HG03108 (cell line): ENCODE measurements around the gene GMCL2.
A peak's percentile ranks its signal among the peaks of the same experiment; 100 is the strongest.
"Not testable (repeated sequence)": the region's sequence is repeated elsewhere in the genome, so short reads cannot be mapped to it uniquely, and the experiment has no call there.

Source experiments
- ATAC-seq: cut with Tn5 transposase; IDR thresholded peaks from one replicate; pipeline ENCODE4 v1.9.1; 2021; ENCODE audit warnings: moderate library complexity; ENCODE audit not compliant: unreplicated experiment

The GMCL2 gene, protein sequence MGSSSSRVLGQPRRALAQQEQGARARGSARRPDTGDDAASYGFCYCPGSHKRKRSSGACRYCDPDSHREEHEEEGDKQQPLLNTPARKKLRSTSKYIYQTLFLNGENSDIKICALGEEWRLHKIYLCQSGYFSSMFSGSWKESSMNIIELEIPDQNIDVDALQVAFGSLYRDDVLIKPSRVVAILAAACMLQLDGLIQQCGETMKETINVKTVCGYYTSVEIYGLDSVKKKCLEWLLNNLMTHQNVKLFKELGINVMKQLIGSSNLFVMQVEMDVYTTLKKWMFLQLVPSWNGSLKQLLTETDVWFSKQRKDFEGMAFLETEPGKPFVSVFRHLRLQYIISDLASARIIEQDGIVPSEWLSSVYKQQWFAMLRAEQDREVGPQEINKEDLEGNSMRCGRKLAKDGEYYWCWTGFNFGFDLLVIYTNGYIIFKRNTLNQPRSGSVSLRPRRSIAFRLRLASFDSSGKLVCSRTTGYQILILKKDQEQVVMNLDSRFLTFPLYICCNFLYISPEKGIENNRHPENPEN

DNA sequence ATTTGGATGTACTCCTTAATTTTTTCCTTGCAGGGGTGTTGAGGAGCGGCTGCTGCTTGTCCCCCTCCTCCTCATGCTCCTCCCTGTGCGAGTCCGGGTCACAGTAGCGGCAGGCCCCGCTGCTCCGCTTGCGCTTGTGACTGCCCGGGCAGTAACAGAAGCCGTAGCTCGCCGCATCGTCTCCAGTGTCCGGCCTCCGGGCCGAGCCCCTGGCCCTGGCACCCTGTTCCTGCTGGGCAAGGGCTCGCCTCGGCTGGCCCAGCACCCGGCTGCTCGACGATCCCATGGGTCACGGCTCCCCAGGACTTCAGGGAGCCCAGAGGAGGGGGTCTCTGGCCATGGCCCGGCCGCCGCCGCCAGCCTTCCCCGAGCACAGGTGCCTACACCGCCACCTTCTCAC, at the start of gene GMCL2:
GMCL2 (minus strand) TSS at position 358 of the 400 bp plus-strand sequence; CDS start at position 286, 72 bp downstream.
- no peak for ATAC-seq

DNA sequence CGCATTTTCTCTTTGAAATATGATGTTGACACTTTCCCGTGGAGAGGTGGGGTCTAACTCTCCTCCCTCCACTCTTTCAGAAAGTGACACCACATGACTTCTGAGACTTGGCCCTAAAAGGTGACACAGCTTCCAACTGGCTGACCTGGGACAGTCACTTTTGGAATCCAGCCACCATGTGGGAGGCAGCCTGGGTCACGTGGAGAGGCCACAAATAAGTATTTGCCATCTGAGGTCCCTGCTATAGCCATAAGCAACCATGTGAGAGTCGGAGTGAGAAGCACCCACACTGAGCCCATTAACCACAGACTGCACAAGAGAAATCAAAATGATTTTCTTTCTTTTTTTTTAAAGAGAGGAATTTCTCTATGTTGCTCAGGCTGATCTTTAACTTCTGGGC, 49.5 kb upstream of the GMCL2 start:
- no peak for ATAC-seq

DNA sequence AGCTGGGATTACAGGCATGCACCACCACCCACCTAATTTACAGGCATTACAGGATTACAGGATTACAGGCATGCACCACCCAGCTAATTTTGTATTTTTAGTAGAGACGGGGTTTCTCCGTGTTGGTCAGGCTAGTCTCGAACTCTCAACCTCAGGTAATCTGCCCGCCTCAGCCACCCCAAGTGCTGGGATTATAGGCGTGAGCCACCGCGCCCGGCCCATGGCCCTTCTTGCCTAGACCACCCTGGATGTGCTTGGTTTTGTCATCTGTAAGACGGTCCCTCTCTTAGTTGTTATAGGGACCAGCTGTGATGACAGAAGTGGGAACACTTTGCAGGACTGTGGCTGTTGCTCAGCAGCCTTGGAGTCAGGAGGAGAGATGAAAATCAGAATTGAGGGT, 49.0 kb upstream of the GMCL2 start:
- ATAC-seq = no peak

DNA sequence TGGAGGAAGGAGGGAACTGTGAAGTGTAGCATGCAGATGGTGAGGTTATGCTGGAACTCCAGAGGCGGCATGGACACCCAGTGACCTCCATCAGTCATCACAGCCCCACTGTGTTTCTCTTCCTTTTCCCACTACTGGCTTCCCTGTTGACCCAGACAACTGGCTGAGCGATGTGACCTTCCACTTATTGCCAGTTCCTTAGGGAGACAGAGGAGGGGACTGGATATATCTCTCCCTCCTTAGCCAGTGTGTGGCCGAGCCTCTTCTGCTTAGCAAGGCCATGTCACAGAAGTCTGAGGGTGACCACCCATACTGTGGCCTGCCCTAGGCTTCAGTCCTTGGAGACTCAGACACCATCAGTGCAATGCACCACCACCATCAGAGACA, 48.4 kb upstream of the GMCL2 start:
- no peak for ATAC-seq

DNA sequence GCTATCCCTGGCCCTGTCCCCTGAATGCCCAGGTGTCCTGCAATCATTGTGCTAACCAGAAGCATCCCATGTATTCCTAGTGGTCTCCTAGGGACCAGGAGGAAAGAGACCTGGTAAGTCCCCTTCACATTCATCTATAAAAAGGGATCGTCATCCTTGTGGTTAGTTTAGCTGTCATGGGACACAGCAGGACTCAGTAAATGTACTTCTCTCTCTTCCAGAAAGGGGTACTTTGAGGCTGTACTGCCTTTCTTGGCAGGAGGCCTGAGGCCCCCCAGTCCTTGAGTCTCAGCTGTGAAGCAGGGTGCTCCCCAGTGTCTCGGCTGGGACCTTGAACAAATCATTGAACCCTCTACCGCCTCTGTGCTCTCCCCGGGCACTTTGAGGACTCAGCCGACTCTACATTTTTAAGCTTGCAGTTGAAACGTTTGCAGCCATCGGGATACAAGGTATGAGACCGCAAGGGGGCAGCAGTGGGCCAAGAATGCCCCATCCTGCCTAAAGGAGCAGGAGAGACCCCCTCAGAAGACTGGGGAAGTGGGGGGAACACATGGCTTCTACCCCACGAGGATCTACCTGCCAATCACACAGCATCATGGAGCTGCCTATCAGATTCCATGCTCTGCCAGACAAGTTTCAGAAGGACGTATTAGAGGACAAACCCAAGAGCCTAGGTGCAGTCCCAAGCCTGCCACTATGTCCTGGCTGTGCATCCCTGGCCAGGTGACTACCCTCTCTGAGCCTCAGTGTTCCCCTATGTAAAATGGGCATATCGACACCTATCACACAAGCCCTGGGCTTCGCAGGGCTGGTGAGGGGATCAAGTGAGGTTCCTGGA, 47.8 kb upstream of the GMCL2 start:
- ATAC-seq = no peak

DNA sequence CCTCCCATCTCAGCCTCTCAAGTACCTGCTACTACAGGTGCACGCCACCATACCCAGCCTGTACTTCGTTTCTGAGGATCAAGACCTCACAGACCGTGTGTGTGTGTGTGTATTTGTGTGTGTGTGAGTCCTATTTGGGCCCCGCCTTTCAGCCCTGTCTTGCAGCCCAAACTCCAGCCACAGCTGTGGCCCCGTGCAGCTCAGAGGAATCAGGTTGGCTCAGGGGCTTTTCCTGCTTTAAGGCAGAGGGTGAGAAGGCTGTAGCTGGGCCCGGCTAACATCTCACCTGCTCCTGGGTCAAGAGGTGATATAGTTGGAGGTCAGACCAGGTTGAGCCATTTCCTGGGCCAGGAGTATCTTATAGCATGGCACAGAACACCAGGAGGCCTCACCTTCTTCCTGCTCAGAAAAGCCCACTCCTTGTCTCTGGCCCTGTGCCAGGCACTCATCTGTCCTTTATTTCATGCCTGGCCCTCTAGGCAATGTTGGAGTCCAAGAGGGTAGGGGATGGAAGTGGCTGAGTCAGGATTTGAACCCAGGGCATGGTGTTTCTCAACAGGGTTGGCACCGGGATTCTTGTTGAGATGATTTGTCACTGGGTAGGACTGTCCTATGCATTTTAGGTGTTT, 47.1 kb upstream of the GMCL2 start:
- no peak for ATAC-seq

DNA sequence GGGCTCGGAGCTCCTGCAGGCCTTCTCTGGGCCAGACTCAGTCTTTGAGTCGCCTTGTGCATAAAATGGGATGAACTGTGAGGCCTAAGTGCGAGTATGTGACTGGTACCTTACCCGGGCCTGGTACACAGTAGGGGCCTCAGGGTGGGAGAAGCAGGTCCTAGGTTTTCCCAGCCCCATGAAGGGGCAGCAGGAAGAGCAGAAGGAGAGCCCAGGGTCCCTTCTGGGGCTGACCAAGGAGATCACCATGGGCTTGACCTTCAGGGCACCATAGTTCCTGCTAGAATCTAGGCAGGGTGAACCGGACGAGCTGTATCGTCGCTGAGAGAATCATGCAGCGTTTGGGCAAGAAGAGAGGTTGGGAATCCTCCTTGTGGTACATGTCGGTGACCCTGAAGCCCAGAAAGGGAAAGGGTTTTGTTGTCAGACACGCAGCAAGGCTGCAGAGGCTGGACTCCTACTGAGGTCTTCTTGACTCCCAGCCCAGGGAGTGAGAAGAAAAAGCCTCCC, 45.8 kb upstream of the GMCL2 start:
- ATAC-seq = no peak

DNA sequence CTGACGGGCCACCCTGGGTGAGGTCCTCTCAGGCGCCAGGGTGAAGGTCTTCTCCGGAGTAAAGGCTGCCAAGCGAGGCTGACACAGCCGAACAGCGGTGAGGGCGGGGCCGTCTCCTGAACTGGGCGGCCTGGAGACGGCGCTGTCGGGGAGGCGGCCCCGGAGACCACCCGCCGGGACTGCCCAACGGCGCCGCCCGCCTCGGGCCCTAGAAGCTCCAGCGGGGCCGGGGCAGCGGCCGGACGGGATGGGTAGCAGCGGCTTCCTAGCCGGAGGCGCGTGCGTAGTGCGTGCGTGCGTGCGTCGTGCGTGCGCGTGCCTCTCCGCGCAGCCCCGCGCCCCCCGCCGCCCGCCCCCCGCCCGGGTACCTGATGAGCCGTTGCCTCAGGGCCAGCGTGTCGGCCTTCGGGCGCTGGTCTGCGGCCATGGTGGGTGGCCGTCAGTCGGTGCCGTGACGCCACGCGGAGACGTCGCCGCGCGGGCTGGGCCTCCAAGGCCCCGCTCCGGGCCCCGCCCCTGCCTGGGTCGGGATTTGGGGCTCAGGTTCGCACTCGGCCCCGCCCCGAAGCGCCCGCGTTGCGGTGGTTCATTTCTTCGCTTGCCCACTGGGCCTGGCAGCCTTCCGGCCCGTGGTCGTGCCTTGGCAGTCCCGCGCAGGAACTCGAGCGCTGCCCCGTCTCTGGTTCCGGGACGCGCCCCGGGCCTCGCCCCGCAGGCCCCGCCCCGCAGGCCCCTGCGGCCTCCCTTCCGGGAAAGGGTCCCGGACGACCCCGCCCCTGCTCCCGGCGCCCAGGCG, 45.2 kb upstream of the GMCL2 start, which contains the start of gene PHYKPL:
PHYKPL (minus strand) TSS at position 679 of the 796 bp plus-strand sequence; CDS start at position 427, 252 bp downstream.
- peak; percentile 64 for ATAC-seq

DNA sequence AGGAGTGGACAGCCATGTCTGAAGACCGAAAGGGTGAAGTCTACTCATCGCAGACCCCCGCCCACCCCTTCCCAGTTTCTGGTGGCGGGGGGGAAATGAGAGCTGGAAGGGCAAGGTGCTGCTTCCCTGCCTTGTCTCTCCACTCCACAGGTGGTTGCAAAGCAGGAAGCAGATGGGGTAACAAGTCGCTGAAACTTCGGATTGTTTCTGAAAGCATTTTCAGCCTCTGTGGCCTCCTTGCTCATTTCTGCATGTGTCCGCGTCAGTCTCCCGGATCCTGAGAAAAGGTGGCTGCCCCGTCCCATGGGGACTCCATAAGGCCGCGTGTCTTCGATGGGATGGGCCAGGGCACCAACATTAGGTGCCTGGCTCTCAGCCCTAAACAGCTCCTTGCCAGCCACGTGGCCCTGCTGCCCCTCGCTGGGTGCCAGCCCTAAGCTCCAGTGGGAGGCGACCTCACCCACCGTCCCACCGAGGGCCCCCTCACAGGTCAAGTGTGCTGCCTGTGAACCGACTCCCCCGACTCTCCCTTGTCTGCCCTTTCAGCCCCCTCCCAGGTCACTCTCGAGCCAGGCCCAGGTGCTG, 44.5 kb upstream of the GMCL2 start:
- no peak for ATAC-seq

DNA sequence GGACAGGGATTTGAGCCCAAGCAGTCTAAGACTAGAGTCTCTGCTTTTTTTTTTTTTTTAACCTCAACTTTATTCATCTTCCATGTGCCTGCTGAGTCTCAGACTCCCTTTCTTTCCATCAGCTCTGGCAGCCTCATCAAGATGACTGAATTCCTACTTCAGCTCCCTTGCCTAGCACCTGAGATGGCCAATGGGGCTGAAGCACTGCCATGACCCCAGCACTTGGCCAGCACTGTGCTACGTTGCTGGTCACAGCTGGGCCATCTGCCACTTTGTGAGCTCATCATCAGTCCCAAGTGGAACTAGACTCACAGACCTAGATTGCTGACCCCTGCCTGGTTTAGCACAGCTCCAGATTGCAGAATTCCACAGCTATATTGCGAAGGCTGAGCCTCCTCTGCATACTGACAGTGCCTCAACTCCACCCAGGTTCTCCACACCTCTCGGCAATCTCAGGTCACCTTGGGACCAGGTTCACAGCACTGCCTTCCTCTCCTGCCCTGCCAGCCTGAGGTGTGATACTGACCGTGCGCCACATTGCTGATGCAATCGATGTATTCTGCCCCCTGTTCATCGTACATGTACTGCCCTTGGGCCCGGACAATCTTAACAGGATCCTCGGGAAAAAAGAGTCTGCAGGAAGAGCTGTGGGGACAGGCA, 43.8 kb upstream of the GMCL2 start:
- no peak for ATAC-seq

DNA sequence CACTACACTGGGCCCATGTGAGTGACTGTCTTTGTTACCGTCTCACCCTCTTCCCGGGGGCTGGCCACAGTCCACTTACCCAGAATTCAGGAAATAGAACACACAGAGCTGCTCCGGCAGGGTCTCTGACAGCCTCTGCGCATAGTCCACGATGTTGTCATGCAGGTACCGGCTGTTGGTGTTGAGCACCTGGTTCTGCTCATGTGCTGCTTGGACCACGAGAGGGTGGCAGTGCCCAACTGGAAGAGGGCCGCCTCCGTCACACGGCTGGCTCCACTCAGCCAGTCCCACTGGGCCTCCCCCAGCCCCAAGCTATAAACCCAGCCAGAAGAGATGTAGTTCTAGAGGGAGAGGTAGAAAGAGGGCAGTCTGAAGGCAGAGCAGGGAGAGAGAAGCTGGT, 42.7 kb upstream of the GMCL2 start:
- no peak for ATAC-seq

DNA sequence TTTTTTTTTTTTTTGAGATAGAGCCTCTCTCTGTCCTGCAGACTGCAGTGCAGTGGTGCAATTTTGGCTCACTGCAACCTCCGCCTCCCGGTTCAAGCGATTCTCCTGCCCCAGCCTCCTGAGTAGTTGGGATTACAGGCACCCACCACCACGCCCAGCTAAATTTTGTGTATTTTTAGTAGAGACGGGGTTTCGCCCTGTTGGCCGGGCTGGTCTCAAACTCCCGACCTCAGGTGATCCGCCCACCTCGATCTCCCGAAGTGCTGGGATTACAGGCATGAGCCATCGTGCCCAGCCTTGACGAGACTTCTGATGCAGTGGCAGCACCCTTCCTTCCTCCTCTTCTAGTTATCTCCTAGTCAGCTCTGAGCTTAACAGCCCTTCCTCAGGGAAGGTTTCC, 41.9 kb upstream of the GMCL2 start:
- ATAC-seq = not testable (repeated sequence)

DNA sequence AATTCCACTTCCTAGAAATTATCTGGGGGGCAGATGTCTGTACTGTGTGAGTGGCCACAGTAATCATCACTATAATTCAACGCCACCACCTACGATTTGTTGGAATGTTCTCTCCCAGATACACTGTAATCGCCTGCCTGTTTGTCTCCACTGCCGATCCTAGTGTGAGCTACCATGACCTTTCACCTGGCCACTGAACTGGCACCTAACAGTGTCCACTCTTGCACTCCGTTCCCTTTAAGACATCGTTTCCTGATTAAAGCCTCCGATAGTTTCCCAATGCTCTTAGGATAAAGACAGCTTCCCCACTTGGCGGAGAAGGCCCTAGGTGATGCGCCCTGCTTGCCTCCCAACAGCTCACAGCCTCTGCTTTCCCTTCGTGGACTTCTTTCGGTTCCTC, 41.4 kb upstream of the GMCL2 start:
- ATAC-seq = no peak

DNA sequence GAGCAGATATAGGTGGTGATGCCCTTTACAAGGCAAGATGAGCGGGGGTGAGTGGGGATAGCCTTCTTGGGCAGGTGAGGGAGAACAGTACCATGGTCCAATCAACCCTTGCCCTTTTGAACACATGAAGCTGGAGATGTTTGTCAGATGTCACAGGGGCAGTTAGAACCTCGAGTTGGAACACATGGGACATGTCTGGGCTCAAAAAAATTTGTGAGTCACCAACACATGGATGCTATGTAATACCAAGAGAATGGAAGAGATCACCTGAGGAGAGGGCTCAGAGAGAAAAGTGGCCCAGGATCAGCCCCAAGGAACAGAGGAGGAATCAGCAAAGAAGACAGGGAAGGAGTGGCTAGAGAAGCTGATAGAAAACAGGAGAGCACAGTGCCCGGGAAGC, 40.8 kb upstream of the GMCL2 start:
- ATAC-seq = no peak

DNA sequence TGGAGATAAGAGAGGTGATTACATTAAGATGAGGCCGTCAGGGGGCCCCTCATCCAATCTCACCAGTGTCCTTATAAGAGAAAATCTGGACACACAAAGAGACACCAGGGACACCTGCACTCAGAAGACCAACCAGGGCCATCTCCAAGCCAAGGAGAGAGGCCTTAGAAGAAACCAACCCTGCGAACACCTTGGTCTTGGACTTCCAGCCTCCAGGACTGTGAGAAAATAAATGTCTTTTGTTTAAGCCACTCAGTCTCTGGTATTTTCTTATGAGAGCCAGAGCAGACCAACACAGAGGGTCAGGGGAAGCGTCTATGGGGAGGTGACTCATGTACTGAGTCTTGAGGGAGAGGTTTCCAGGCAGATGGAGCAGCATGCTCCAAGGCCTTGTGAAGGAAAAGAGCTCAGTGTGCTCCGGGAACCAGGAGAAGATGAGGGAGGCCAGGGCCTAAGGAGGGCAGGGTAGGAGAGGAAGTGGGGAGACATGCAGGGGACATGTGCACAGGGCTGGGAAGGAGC, 40.0 kb upstream of the GMCL2 start:
- no peak for ATAC-seq

DNA sequence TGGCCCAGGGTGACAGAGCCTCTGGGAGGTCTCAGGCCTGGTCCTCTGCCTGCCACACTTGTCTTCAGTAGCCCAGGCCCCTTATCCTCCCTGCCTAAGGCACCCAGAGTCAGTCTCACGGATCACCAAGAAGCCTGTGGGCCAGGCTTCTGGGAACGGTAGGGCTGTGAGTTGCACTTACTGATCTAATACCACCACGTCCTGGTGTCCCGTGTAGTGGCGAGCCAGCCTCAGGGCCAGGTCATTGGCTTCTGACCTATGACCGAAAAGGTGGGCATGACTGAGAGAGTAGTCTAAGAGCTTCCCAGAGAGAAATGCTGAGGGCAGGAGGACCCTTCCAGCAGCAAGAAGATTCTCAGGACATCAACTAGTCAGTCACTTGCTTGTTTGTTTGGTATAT, 38.0 kb upstream of the GMCL2 start:
- no peak for ATAC-seq

DNA sequence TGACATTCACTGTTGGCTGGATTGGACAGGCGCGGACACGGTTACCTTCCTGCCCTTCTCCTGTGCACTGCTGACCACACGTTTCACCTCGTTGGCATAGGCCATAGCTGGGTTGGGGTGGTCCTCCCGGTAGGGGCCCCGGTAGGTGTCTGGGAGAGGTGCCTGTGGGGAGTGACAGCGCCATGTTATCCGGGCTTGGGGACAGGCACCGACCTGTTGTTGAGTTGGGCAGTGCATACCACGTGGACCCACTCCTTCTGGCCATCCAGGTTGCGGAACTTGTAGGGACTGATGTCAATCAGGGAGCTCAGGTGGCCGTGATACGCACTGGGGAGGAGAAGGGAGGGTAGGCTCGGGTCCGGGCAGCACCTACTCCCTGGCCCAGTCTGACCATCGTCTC, 37.2 kb upstream of the GMCL2 start:
- no peak for ATAC-seq

DNA sequence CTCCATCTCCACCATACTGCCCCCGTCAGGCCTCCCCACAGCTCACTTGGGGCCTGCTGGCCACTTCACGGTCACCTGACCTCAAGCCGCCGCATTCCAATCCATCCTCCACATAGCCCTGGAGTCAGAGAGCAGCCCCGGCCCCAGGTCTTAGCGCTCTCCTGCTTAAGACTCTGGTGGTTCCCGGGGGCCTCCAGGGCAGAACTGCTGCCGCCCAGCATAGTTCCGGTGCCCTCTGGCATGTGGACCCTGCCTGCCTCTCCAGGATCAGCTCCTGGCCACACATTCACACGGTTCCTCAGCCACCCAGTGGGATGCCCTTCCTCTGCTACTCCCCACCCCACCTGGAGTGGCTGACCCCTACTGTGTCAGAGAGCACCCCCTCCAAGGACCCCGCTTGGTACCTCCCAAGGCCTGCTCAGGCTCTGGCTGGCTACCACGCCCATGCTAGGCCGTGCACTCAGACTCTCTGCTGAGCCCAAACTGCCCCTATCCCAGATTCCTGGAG, 36.7 kb upstream of the GMCL2 start:
- no peak for ATAC-seq

DNA sequence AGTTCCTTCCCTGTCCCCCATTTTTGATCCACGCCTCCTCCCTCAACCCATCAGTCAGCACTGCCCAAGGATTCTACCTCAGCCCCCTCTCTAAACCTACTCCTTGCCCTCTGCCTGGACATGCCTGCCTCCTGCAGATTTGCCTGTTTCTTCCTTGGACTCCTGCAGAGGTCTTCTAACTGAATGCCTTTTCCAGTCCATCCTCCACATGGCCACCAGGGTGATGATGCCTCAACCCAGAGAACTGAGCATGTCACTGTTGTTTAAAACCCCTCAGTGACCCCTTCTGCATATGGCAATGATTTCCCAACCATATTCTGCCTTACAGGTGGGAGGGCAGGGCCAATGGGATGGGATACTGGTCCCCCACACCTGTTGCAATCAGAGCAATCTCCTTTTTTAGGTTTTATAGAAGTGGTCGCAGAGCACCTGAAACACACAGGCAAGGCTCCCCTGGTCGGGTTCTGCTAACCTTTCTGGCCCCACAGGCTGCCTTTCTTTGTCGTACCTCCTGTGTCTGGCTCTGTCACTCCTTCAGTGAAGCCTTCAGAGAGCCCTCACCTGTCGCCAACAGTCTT, 36.1 kb upstream of the GMCL2 start:
- no peak for ATAC-seq
